HG03520 (cell line): Measurements from ENCODE around the gene CMBL.
A peak's percentile ranks its signal among the peaks of the same experiment; 100 is the strongest.
"Not testable (repeated sequence)": the region's sequence is repeated elsewhere in the genome, so short reads cannot be mapped to it uniquely, and the experiment has no call there.

Experiments used
- ATAC-seq: cut with Tn5 transposase; IDR thresholded peaks from one replicate; pipeline ENCODE4 v1.9.1; 2021; ENCODE audit warnings: mild to moderate bottlenecking, moderate library complexity; ENCODE audit not compliant: unreplicated experiment

The CMBL gene

GRCh38 chr5:10262121-10262774, 45.5 kb downstream of the CMBL start:
- no peak for ATAC-seq

DNA sequence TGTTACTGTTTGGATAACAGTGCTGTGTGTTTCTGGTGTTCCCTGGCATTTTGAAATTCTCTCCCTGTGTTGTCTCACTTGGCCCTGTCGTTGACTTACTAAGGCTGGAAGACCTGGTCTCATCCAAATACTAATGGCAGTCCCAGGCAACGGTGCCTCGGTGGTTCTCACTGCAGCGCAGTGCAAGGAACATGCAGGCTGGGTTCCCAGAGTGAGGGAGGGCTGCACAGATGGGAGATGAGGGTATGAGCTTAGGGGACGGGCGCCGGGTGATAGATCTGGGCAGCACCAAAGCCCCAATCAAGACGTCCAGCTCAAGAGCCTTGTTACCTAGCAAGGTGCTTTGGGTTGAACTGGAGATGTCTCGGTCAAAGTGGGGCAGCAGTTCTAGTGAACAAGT, 46.6 kb downstream of the CMBL start:
- ATAC-seq = no peak

DNA sequence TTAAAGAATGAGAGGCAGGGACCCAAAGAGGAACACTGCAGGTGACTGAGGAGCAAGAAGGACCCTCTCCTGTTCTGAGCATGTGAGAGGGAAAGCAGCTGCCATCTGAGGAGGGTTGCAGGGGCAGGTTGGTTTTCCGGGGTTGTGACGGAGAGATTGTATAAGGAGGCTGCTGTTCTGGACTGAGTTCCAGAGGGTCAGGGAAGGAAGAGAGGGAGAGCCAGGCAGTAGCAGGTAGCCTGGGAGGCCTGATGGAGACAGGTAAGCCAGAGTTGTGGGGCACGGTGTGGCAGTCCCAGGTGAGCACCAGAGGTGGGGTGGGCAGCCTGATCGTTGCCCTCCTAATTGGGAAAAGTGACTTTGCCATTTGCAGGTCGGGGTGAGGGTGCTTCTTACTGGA, 47.8 kb downstream of the CMBL start:
- ATAC-seq = no peak

GRCh38 chr5:10257870-10258269, 49.8 kb downstream of the CMBL start:
- no peak for ATAC-seq

GRCh38 chr5:10254686-10255085, 53.0 kb downstream of the CMBL start:
- ATAC-seq = no peak

DNA sequence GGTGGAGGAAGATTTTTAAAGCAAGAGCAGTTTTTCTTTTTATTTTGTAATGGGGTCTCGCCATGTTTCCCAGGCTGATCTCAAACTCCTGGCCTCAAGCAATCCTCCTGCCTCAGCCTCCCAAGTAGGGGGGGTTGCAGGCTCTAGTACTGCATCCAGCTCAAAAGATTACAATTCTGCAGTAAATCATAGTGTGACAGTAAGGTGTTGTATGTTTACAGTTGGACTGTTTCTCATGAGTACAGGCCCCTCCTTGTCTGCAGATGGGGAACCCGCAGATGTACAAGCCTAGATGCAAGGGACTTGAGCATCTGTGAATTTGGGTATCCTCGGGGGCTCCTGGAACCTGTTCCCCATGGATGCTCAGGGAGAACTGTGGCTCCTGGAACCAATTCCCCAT, 54.3 kb downstream of the CMBL start:
- no peak for ATAC-seq

DNA sequence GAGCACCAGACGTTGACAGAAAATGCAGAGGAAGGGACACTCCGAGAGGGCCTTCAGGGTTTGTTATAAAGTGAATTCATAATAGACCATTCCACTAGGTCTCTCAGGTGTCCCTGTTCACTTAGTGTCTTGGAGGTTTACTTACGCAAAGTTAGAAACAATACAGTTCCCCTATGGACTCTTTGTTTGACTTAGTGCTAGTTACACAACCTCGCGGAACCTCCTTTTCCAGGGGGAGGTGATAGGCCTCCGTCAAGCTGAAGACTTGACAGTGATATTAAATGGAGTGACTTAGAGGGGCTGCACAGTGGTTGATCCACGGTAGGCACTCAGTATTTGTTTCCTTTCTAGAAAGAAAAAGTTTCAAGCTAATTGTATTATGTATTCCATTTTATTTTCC, 56.3 kb downstream of the CMBL start:
- ATAC-seq = no peak

- ATAC-seq = no peak
Observed at GRCh38 chr5:10250806-10251276, 56.9 kb downstream of the CMBL start.

DNA sequence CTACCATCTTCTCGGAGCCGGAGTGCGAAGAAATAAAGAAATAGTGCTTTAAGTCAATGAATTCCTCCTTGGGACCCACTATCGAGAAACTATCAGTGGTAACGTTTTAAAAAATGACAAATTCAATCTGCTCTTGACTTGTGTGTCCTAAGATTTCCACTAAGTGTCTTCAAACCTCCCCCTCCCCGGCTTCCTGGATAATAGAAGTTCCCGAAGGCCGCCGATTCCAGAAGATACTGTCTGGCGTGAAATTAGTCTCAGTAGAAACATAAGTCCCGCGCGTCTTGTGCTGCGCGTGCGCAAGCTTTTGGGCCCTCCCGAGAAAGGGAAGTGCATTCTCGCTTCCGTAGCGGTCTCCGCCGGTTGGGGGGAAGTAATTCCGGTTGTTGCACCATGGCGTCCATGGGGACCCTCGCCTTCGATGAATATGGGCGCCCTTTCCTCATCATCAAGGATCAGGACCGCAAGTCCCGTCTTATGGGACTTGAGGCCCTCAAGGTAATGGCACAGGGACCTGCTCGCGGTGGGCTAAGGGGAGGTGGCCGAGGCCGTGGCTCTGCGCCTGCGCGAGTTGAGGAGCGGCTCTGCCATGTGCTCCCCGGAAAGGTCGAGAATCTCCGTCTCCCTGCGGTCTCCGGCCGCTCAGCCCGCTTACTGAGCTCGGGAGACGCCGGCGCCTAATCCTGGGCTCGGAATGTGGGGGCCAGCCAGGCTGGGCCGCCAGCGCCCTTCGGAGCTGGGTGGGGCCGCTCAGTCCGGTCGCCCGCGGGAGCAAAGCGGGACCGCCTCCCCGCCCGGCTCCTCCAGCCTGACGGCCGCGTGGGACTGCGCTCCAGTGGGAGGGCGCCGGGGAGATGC, 57.5 kb downstream of the CMBL start, which contains the start of gene CCT5:
Gene CCT5 (plus strand): TSS at position 333 of the 858 bp plus-strand sequence. CDS start 61 bp downstream, at position 394.
- ATAC-seq = peak; percentile 73

DNA sequence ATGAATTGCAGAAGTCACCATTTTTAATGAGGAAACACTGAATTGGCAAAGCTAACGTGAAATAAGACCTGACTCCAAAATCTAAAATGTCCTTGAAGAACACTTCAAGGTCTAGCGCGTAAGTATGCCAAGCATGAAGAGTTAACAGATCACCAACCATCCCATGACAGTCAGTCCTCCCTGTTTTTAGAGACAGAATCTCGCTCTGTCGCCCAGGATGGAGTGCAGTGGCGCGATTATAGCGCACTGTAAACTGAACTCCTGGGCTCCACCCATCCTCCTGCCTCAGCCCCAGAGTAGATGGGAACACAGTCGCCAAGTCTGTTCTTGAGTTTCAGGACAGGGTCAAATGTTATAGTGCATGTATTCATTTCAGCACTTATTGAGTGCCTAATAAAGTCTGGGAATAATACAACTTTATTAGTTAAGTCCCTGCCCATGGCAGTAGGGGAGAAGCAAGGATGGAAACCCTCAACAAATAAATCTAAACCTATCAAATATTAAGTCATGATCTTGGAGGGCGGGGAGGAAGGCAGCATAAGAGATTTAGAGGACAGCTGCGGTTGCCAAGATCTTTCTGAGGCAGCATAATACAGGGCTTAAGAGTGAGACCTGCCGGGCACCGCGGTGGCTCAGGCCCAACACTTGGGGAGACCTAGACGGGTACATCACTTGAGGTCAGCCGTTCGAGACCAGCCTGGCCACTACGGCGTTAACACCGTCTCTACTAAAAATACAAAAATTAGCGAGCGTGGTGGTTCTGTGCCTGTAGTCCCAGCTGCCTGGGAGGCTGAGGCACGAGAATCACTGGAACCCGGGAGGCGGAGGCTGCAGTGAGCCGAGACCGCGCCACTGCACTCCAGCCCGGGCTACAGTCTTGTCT, 59.1 kb downstream of the CMBL start:
- ATAC-seq = peak; percentile 2

- ATAC-seq = not testable (repeated sequence)
Observed at GRCh38 chr5:10247217-10247616, 60.5 kb downstream of the CMBL start.

- no peak for ATAC-seq
Observed at GRCh38 chr5:10246761-10247160, 60.9 kb downstream of the CMBL start.

- no peak for ATAC-seq
Observed at GRCh38 chr5:10244342-10244944, 63.3 kb downstream of the CMBL start.

- no peak for ATAC-seq
Observed at GRCh38 chr5:10243660-10244240, 64.0 kb downstream of the CMBL start.

GRCh38 chr5:10235350-10235749, 72.4 kb downstream of the CMBL start:
- no peak for ATAC-seq

GRCh38 chr5:10233505-10233904, 74.2 kb downstream of the CMBL start:
- ATAC-seq = no peak

- ATAC-seq = no peak
Observed at GRCh38 chr5:10233011-10233410, 74.7 kb downstream of the CMBL start.

DNA sequence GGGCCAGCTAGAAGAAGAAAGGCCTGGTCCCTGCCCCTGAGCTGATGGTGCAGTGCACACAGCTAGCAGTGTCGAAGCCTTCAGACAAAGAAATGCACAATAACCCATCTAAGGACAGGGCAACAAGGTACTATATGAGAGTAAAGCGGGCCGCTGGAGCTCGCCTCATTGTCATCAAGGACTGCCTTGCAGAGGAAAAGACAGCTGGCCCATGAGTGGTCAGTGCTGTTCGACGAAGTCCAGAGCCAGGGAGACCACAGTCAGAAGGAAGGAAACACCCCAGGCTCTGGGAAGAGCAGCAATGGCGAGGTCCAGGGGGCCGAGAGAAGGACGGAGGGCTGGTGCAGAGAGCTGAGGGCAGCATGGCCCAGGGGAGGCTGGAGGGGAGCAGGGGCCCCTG, 75.3 kb downstream of the CMBL start:
- ATAC-seq = no peak

DNA sequence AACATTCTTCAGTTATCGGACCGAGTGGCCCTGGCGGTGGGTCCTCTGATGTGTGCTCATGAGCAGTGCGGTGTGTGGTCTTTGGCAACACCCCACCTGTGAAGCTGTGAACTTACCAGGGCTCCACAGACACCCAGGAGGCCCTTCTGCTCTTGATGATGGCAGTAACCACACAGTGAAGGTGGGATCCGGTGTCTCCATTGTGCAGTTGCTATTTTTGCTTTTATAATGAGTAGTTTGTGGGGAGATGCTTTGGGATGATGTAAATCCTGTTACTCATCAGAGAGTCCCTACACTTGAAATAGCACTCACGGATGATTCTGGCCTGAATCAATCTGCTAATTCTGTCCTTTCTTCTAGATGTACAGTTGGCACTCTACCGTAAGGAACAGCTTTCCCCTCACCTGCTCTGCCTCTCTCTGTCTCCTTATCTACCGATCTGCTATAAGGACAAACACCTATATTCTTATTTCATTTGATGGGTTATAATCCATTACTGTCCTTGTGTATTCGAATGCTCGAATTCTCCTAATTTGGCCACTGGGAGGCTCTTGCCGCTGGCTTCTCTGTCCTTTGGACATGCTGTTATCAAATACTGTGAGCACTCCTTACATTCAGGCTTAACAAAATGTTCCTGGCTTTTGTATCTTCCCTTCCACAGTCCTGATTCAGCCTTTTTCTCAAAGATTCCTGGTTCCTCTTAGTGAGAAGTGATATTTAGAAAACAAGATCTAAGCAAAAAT, 78.2 kb downstream of the CMBL start:
- ATAC-seq = no peak

DNA sequence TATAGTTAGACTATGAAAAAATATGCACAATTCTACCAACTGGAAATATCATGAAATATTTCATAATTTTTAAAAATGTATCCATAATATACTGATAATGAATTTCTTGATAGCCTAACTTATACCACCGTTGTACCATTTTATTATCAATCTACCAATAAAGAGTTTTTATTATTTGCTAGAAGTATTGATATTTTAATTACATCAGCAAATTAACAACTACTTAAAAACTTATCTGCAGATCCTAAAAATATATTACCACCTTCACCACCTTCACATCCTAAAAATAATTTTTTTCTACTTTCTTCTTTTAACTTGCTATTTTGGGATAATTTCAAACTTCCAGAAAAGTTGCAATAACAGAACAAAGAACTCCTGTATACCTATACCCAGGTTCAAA, 79.4 kb downstream of the CMBL start:
- no peak for ATAC-seq
